IMR-90 (cell line): ENCODE measurements around the gene IL1RAPL1.

ENCODE experiments used
- BHLHE40 ChIP-seq: fragments of 150-350 bp; IDR thresholded peaks from 2 replicates; pipeline ENCODE4 v1.6.1; 2016; ENCODE audit warnings: mild to moderate bottlenecking, low read depth, low read length
- CEBPB ChIP-seq: IDR thresholded peaks from 2 replicates; pipeline ENCODE4 v1.6.1; 2012; ENCODE audit warnings: low read depth, low read length, improper control_type of control experiment
- CHD1 ChIP-seq: IDR thresholded peaks from 2 replicates; pipeline ENCODE4 v1.6.1; 2012; ENCODE audit warnings: low read depth, low read length, improper control_type of control experiment
- CTCF ChIP-seq: conservative IDR thresholded peaks from 2 replicates; pipeline ENCODE4 v1.5.1; 2012; ENCODE audit warnings: mild to moderate bottlenecking, low read depth, low read length, improper control_type of control experiment
- FOS ChIP-seq: fragments of 150-350 bp; IDR thresholded peaks from 2 replicates; pipeline ENCODE4 v1.6.1; 2016; ENCODE audit warnings: low read depth, low read length
- MAFK ChIP-seq: IDR thresholded peaks from 2 replicates; pipeline ENCODE4 v1.6.1; 2012; ENCODE audit warnings: low read depth, low read length, improper control_type of control experiment
- POLR2A ChIP-seq: IDR thresholded peaks from 2 replicates; pipeline ENCODE4 v1.6.1; 2012; ENCODE audit warnings: mild to moderate bottlenecking, low read depth, low read length
- RCOR1 ChIP-seq: IDR thresholded peaks from 2 replicates; pipeline ENCODE4 v1.6.1; 2012; ENCODE audit warnings: mild to moderate bottlenecking, low read length, improper control_type of control experiment; ENCODE audit not compliant: insufficient replicate concordance
- RFX5 ChIP-seq: IDR thresholded peaks from 2 replicates; pipeline ENCODE4 v1.8.0; 2012; ENCODE audit warnings: low read depth, mild to moderate bottlenecking, low read length, moderate library complexity
- SMC3 ChIP-seq: fragments of 150-350 bp; IDR thresholded peaks from 2 replicates; pipeline ENCODE4 v1.6.1; 2016; ENCODE audit warnings: low read depth, mild to moderate bottlenecking, antibody characterized with exemption, low read length, moderate library complexity
- TF ChIP-seq, protein P1 (sequence below): fragments of 150-350 bp; IDR thresholded peaks from 2 replicates; pipeline ENCODE4 v1.6.1; 2017; ENCODE audit warnings: mild to moderate bottlenecking, antibody characterized with exemption, low read length, low read depth
- TF ChIP-seq, protein P2 (sequence below): fragments of 150-350 bp; IDR thresholded peaks from 2 replicates; pipeline ENCODE4 v1.6.1; 2016; ENCODE audit warnings: low read depth, mild to moderate bottlenecking, low read length, moderate library complexity, borderline replicate concordance

DNA sequence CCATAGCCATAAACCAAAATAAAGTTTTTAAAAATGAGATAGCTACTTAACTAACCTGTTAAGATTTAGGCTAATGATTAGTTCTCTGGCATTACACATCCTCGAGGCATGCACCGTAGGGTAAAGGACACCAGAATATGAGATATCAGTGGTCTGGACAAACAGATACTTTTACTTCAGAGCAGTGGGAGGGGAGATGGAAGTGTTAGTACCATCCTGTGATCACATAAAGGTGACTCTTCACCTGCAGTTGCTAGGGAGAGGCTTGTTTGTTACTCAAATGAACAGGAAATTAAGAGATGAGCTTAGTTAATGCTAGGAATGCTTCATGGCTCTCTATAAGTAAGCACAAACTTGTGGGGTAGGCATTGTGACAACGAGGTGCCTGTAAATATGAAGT, 1003.7 kb downstream of the IL1RAPL1 start:
- no peak for TF ChIP-seq POLR2A
- TF ChIP-seq CTCF = no peak
- TF ChIP-seq CHD1 = no peak
- TF ChIP-seq RFX5 = no peak
- no peak for TF ChIP-seq CEBPB
- TF ChIP-seq, protein P1, sequence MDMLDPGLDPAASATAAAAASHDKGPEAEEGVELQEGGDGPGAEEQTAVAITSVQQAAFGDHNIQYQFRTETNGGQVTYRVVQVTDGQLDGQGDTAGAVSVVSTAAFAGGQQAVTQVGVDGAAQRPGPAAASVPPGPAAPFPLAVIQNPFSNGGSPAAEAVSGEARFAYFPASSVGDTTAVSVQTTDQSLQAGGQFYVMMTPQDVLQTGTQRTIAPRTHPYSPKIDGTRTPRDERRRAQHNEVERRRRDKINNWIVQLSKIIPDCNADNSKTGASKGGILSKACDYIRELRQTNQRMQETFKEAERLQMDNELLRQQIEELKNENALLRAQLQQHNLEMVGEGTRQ = no peak
- TF ChIP-seq BHLHE40 = no peak
- TF ChIP-seq, protein P2, sequence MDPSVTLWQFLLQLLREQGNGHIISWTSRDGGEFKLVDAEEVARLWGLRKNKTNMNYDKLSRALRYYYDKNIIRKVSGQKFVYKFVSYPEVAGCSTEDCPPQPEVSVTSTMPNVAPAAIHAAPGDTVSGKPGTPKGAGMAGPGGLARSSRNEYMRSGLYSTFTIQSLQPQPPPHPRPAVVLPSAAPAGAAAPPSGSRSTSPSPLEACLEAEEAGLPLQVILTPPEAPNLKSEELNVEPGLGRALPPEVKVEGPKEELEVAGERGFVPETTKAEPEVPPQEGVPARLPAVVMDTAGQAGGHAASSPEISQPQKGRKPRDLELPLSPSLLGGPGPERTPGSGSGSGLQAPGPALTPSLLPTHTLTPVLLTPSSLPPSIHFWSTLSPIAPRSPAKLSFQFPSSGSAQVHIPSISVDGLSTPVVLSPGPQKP = no peak
- no peak for TF ChIP-seq SMC3
- no peak for TF ChIP-seq FOS
- no peak for TF ChIP-seq RCOR1
- no peak for TF ChIP-seq MAFK
